HCT116 (cell line): ENCODE measurements around the gene PML.

Experiments used
- EGR1 ChIP-seq: IDR thresholded peaks from 2 replicates; pipeline ENCODE4 v1.6.1; 2012; ENCODE audit warnings: low read depth
- TF ChIP-seq, protein P1 (sequence below), 3 experiments: fragments of 200-600 bp in 1 of 3; sonication (generic) in 1 of 3; IDR thresholded peaks in 2 of 3; conservative IDR thresholded peaks in 1 of 3; 2 replicates each; pipeline ENCODE4 v1.5.1; 2012 to 2017; ENCODE audit warnings: low read depth in 2 of 3, low read length in 2 of 3, antibody characterized with exemption in 1 of 3, borderline replicate concordance in 1 of 3, control low read depth in 1 of 3, mild to moderate bottlenecking in 1 of 3, mixed read lengths in 1 of 3, mixed run types in 1 of 3, moderate library complexity in 1 of 3; ENCODE audit not compliant: insufficient read depth in 1 of 3

DNA sequence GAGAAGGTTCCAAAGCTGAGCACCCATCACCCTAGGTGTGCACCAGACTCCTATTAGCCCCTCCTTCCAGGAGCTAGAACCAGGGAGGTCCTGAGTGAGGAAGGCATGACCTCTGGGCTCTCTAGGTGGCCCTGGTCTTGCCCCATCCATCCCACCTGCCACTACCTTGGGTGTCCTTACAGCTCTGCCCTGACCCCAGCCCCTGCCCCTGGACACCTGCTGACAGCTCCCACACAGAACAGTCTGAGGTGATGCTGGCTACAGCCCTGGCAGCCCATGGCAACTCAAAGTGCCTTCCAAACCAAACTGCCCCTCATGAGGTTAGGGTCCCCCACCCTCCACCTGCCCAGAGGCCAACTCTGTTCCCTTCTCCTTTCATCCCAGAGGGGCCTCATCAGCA lies 50.7 kb downstream of the PML start:
- no peak for TF ChIP-seq EGR1
- TF ChIP-seq, protein P1, sequence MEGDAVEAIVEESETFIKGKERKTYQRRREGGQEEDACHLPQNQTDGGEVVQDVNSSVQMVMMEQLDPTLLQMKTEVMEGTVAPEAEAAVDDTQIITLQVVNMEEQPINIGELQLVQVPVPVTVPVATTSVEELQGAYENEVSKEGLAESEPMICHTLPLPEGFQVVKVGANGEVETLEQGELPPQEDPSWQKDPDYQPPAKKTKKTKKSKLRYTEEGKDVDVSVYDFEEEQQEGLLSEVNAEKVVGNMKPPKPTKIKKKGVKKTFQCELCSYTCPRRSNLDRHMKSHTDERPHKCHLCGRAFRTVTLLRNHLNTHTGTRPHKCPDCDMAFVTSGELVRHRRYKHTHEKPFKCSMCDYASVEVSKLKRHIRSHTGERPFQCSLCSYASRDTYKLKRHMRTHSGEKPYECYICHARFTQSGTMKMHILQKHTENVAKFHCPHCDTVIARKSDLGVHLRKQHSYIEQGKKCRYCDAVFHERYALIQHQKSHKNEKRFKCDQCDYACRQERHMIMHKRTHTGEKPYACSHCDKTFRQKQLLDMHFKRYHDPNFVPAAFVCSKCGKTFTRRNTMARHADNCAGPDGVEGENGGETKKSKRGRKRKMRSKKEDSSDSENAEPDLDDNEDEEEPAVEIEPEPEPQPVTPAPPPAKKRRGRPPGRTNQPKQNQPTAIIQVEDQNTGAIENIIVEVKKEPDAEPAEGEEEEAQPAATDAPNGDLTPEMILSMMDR (IDR thresholded peaks at IDR 0.05 in 2 of 3, conservative IDR thresholded peaks at IDR 0.05 in 1 of 3; ENCODE audit: borderline replicate concordance in 1 of 3, insufficient read depth in 1 of 3, low read depth in 2 of 3, low read length in 2 of 3), result no peak
